ENCODE data around the gene PNPLA6. TPM values are rescaled to one million over a fixed set of nuclear protein-coding genes. Genes with fewer than 3 reads are reported as not detected.

PNPLA6 gene
- total RNA-seq, 1 experiment from 2014 or later, result 176 TPM

DNA sequence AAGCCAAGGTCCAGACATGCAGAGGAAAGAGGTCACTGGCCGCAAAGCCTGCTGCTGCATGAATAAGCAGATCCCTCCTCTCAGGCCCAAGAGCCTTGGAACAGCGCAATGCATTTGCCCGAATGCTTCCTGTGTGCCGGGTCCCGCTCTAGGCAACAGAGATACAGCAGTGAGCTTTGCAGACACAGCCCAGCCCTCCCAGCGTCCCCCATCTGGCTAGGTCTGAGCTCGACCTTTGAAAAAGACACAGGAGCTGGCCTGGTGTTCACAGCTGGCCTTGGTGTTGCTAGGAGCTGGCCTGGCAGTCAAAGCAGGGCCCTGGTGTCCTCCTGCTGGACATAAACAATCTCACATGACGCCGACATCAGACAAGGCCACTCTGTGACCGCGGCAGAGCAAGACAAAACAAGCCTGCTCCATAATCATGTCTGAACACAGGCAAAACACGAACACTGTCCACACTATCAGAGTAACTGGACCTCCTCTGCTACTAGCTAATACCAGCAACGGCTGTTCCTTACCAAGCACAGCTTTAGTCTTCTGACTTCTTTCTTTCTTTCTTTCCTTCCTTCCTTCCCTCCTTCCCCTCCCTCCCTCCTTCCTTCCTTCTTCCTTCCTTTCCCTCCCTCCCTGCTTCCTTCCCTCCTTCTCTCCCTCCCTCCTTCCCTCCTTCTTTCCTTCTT lies 41.0 kb upstream of the PNPLA6 start:
- intact Hi-C loops (cut with micrococcal nuclease; ENCODE audit: unreplicated experiment) (no loop called here), in situ Hi-C loops (cut with HindIII; ENCODE audit: low pct_unique_long_range_greater_than_20kb, low sequenced_read_pairs) (no loop called here)
- ATAC-seq, result peak; percentile 62
- no peak overlapping the region for H3K4me3 ChIP-seq (ENCODE audit: low read depth in 2 of 2, low read length in 2 of 2)
- POLR2A ChIA-PET, result interaction anchor here (0.5 to 0.7 kb wide), 2 partner anchors 35 to 140 kb away, joined by 3 to 7 read pairs; no protein-coding TSS in a partner anchor
- H3K4me1 ChIP-seq (ENCODE audit: control insufficient read depth, insufficient read depth, low read length), result peaks cover 1% of the 10 kb centered on the region; the same call in 1 of the 2 replicates
- TF ChIP-seq, protein P1, sequence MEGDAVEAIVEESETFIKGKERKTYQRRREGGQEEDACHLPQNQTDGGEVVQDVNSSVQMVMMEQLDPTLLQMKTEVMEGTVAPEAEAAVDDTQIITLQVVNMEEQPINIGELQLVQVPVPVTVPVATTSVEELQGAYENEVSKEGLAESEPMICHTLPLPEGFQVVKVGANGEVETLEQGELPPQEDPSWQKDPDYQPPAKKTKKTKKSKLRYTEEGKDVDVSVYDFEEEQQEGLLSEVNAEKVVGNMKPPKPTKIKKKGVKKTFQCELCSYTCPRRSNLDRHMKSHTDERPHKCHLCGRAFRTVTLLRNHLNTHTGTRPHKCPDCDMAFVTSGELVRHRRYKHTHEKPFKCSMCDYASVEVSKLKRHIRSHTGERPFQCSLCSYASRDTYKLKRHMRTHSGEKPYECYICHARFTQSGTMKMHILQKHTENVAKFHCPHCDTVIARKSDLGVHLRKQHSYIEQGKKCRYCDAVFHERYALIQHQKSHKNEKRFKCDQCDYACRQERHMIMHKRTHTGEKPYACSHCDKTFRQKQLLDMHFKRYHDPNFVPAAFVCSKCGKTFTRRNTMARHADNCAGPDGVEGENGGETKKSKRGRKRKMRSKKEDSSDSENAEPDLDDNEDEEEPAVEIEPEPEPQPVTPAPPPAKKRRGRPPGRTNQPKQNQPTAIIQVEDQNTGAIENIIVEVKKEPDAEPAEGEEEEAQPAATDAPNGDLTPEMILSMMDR (IDR thresholded peaks at IDR 0.05), result no peak
- no peak for TF ChIP-seq POLR2AphosphoS5 (IDR thresholded peaks at IDR 0.05; ENCODE audit: low read depth, low read length)
- no peak for TF ChIP-seq SIN3A (IDR thresholded peaks at IDR 0.05; ENCODE audit: borderline replicate concordance, insufficient read depth, low read depth, low read length)
- TF ChIP-seq TCF7L2 (IDR thresholded peaks at IDR 0.05; ENCODE audit: low read depth, low read length), result no peak
- TF ChIP-seq, protein P2, sequence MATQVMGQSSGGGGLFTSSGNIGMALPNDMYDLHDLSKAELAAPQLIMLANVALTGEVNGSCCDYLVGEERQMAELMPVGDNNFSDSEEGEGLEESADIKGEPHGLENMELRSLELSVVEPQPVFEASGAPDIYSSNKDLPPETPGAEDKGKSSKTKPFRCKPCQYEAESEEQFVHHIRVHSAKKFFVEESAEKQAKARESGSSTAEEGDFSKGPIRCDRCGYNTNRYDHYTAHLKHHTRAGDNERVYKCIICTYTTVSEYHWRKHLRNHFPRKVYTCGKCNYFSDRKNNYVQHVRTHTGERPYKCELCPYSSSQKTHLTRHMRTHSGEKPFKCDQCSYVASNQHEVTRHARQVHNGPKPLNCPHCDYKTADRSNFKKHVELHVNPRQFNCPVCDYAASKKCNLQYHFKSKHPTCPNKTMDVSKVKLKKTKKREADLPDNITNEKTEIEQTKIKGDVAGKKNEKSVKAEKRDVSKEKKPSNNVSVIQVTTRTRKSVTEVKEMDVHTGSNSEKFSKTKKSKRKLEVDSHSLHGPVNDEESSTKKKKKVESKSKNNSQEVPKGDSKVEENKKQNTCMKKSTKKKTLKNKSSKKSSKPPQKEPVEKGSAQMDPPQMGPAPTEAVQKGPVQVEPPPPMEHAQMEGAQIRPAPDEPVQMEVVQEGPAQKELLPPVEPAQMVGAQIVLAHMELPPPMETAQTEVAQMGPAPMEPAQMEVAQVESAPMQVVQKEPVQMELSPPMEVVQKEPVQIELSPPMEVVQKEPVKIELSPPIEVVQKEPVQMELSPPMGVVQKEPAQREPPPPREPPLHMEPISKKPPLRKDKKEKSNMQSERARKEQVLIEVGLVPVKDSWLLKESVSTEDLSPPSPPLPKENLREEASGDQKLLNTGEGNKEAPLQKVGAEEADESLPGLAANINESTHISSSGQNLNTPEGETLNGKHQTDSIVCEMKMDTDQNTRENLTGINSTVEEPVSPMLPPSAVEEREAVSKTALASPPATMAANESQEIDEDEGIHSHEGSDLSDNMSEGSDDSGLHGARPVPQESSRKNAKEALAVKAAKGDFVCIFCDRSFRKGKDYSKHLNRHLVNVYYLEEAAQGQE (IDR thresholded peaks at IDR 0.05; ENCODE audit: insufficient read depth in 1 of 2, low read depth in 2 of 2, low read length in 1 of 2), result no peak
- H3K9me3 ChIP-seq (ENCODE audit: control insufficient read depth, insufficient read depth, low read depth, low read length), result no peaks in the 10 kb centered on the region
- CTCF ChIA-PET, result no interaction called here
- BruUV-seq (replicated peaks), result no TSS peak
- no peaks in the 10 kb centered on the region for H3K36me3 ChIP-seq (ENCODE audit: control insufficient read depth, insufficient read depth, low read length)
- H3K27ac ChIP-seq (ENCODE audit: low read length), result no peak overlapping the region
- DNase-seq (ENCODE audit: low read depth, low spot score), result no peak
- no peaks in the 10 kb centered on the region for H3K27me3 ChIP-seq (ENCODE audit: control insufficient read depth, insufficient read depth, low read length)

DNA sequence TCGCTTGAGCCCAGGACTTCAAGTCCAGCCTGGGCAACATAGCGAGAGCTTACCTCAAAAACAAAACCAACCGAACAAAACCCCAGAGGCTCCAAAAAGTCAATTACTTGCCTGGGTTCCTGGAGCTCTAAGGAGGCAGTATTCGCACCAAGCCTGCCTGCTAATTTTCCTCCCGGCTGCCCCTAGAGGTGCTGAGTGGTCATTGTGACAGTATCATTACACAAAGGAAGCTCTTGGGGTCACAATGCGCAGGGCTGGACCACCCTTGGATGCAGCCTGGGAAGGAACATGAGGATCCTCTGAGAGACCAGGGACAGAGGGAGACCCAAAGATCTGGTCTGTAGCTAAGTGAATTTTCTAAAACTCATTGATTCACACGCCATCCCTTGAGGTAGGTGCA lies 38.2 kb upstream of the PNPLA6 start:
- Histone ChIP-seq H3K27ac (ENCODE audit: low read length) (no peak overlapping the region), H3K4me1 (ENCODE audit: control insufficient read depth, insufficient read depth, low read length) (no peaks in the 10 kb centered on the region), H3K27me3 (ENCODE audit: control insufficient read depth, insufficient read depth, low read length) (no peaks in the 10 kb centered on the region), H3K4me3 (ENCODE audit: low read depth in 2 of 2, low read length in 2 of 2) (no peak overlapping the region), H3K9me3 (ENCODE audit: control insufficient read depth, insufficient read depth, low read depth, low read length) (no peaks in the 10 kb centered on the region), H3K36me3 (ENCODE audit: control insufficient read depth, insufficient read depth, low read length) (no peaks in the 10 kb centered on the region)
- intact Hi-C loops (cut with micrococcal nuclease; ENCODE audit: unreplicated experiment), result no loop called here
- ChIA-PET CTCF (interaction anchor here (0.9 to 1.1 kb wide), 3 partner anchors 9 to 71 kb away, joined by 3 to 8 read pairs (median 4); no protein-coding TSS in a partner anchor), POLR2A (interaction anchor here (0.6 kb wide), 1 partner anchor 78 kb away, joined by 8 read pairs; no protein-coding TSS in a partner anchor)
- no TSS peak for BruUV-seq (replicated peaks)
- ATAC-seq (0 out of 2 replicates have a peak, but pooled peaks have one; percentile 50), DNase-seq (ENCODE audit: low read depth, low spot score) (no peak)
- TF ChIP-seq, protein P1 (IDR thresholded peaks at IDR 0.05), result peak; percentile 68
- no peak for TF ChIP-seq TCF7L2 (IDR thresholded peaks at IDR 0.05; ENCODE audit: low read depth, low read length)
- in situ Hi-C loops (cut with HindIII; ENCODE audit: low pct_unique_long_range_greater_than_20kb, low sequenced_read_pairs), result no loop called here

Data from Panc1 (cell line).